H7 (cell line): ENCODE results near the gene TSC1. TPM values are rescaled to one million over a fixed set of nuclear protein-coding genes. Genes with fewer than 3 reads are reported as not detected.

ENCODE experiments used
- DNase-seq: peaks from one replicate; pipeline ENCODE4 v3.0.0; 2012
- H3K27me3 ChIP-seq: 2 replicates; pipeline ENCODE4 v1.6.0; 2011; ENCODE audit warnings: mild to moderate bottlenecking, low read length; ENCODE audit not compliant: control insufficient read depth, insufficient read depth
- H3K36me3 ChIP-seq: replicated peaks from 2 replicates; pipeline ENCODE4 v1.5.1; 2011; ENCODE audit warnings: low read length; ENCODE audit not compliant: control insufficient read depth, insufficient read depth
- H3K4me3 ChIP-seq: 2 replicates; pipeline ENCODE4 v1.5.1; 2011; ENCODE audit warnings: low read depth, mild to moderate bottlenecking, control low read depth, low read length, moderate library complexity; ENCODE audit not compliant: insufficient read depth
- total RNA-seq: library from RNA; depleted of rRNA; stranded (reverse); fragments of >200 nt; shearing (Covaris generic); gene quantifications from 2 replicates; pipeline ENCODE4 v1.2.3, GENCODE V29; 2014

TSC1 gene
- total RNA-seq, 1 experiment from 2014 or later: 39.0 TPM

DNA sequence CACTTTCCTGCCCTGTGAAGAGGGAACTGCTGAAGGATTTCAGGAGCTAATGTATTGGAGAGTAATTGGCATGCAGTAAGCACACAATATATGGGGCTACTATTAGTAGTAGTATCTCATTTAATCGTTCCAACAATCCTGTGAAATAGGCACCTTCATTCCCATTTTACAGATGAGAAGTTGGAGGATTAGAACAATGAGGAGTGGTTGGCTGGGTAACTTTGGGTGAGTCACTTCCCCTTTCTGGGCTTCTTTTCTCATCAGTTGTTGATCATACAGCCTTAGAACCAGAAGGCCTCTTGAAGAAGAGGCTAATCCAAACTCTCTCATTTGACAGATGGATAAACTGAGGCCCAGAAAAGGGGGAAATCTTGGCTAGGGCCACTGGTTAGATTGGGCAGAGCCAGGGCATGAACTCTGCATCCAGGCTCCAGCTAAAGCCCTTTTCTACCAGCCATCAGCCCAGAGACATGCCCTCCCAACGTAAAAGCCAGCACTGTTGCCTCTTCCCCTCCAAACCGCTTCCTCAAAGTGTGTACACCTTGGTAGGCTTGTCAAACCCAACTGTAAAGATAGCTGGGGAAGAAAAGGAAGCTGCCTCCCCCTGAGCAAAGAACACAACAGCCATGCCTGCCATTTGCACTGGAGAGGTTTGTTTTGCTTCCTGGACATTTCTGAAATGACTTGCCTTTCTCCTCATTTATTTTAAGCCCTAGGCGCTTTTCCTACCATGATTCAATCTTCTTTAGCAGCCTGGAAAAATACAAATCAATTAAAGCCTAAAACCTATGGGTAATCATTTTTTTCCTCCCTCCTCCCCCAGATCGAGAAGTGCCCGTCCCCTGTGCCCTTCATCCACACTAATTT lies 64.7 kb downstream of the TSC1 start:
- Histone ChIP-seq H3K27me3 (peaks cover 26% of the 10 kb centered on the region), H3K4me3 (no peak overlapping the region), H3K36me3 (no peaks in the 10 kb centered on the region)
- DNase-seq: no peak

DNA sequence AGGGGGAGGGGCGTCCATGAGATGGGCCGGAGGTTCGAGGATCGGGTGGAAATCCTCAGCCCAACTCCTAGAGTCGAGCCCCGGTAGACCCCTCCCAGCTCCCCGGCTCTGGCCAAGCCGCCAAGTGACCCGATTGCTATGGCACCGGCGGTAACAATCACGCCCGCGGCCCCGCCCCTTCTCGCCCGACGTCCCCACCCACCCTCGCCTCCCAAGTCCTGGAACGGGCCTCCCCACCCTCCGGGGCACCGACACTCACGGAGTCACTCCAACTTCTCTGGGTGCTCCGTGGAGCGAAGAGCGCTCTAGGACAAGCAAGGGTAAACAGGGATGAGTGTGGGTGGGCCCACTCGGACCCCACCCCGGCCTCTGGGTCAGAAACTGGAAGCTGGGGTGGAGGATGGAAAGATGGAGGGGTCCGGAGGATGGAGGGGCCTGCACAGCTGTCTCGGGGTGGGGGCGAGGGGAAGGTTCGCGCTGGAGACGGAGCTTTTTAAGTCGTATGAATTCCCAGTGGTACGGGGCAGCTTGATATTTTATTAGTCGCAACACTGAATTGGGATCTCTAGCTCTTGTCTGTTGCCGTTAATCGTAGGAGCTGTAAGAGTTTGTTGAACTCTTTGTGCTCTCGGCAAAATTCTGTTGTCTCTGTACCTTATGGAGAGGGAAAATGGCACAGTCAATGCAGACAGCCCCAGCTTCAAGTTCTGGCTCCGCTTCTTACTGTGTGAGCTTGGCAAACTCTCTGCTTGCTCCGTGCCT lies 65.5 kb downstream of the TSC1 start, which contains the start of gene SPACA9:
Gene SPACA9, plus strand, starts transcription at position 204 of the 762 bp plus-strand sequence. CDS start 5,050 bp downstream, outside the sequence.
- peak within 1 kb of the TSS; percentile 86 for H3K4me3 ChIP-seq
- no peaks in the 10 kb centered on the region for H3K36me3 ChIP-seq
- peaks cover 26% of the 10 kb centered on the region for H3K27me3 ChIP-seq
- peak; percentile 93 for DNase-seq

DNA sequence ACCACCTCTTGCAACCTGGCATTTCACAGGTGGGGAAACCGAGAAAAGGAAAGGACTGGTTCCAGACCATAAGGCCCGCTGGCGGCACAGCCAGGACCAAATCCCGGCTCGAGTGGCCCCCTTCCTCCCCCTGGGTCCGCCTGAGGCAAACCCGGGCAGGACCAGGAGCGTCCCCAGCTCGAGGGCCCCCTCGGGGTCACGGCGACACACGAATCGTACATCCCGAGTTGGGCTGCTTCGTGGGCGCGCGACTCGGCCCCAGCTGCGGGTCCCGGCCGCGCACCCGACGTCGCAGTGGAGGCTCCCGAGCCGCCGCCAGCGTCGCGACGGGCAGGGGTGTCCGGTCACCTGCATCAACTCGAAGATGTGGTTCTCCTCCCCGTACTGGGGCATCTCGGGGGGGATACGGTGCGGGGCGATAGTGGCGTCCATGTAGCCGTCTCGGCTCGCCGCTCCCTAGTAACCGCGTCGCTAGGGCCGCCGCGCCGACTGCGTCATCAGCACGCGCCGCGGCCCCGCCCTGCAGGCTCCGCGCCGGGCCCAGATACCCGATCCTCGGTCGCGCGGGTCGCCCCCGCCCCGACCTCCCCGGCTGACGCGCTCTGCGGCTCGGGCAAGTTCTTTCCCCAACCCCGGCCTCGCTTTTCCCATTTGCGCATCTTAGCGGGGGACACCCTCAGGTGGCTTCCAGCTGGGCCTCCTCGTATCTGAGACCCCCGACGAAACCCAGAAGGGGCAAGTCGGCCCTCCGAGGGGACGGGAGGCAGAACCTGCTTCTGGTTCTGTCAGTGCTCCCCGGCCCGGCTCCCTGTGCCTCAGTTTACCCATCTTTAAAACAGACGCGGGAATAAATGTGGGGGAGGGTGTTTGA lies 66.4 kb downstream of the TSC1 start, which contains the start of gene AK8:
Gene AK8, minus strand, starts transcription at position 461 of the 871 bp plus-strand sequence. Its CDS starts 29 bp downstream, at position 432.
- H3K36me3 ChIP-seq: no peaks in the 10 kb centered on the region
- peaks cover 26% of the 10 kb centered on the region for H3K27me3 ChIP-seq
- peak; percentile 98 for DNase-seq
- H3K4me3 ChIP-seq: peak within 1 kb of the TSS; percentile 86

DNA sequence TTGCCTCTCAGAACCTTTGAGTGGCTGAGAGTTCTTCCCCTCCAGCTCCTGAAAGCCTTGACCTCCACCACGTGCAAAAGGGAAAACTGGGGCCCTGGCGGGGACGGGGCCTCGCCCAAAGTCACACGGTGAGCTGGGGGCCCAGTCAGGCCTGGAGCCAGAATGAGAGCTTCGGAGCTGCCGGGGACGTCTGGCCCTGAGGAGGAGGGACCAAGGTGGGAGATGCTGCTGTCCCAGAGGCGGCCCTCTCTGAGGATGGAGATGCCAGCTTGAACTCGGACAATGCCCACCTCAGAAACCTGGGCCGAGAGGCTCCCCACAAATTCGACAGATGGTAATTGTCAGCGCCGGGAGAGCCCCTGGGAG lies 67.0 kb downstream of the TSC1 start:
- no peaks in the 10 kb centered on the region for H3K36me3 ChIP-seq
- peak; percentile 74 for DNase-seq
- H3K27me3 ChIP-seq: peaks cover 26% of the 10 kb centered on the region

DNA sequence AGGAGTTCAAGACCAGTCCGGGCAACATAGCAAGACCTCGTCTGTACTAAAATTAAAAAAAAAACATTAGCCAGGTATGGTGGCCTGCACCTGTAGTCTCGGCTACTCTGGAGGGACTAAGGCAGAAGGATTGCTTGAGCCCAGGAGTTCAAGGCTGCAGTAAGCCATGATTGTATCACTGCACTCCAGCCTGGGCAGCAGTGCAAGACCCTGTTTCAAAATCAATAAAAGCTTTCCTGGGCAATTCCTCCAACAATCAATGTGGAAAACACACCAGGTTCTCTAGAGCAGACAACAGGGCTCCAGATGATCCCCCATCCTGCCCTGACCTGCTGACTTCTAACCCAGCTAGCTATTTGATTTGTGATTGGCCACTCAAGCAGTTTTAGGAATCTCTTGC lies 67.6 kb downstream of the TSC1 start:
- H3K4me3 ChIP-seq: no peak overlapping the region
- H3K36me3 ChIP-seq: no peaks in the 10 kb centered on the region
- H3K27me3 ChIP-seq: peaks cover 26% of the 10 kb centered on the region
- DNase-seq: no peak

More for the DNA sequence above, 67.0 kb downstream of the TSC1 start:
- H3K4me3 ChIP-seq: peak overlapping the region; percentile 86

DNA sequence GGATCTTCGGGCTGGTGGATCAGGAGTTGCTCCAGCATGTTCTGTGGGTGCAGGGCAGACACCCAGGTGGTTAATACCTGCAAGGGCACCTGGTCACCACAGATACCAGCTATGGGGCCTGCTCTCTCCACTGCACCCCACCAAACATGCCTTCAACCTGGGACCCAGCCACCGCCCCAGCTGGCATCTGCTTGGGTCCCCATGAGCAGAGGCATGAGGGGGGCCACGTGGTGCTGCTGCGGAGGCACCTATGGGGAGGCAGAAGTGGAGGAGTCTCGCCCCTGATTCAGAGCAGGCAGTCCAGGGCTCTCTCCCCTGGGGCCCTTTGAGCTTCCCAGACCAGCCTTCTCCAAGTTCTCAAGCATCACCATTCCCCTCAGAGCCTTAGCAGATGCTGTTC lies 69.3 kb downstream of the TSC1 start:
- Histone ChIP-seq H3K27me3 (peaks cover 26% of the 10 kb centered on the region), H3K36me3 (no peaks in the 10 kb centered on the region), H3K4me3 (no peak overlapping the region)
- DNase-seq: no peak

DNA sequence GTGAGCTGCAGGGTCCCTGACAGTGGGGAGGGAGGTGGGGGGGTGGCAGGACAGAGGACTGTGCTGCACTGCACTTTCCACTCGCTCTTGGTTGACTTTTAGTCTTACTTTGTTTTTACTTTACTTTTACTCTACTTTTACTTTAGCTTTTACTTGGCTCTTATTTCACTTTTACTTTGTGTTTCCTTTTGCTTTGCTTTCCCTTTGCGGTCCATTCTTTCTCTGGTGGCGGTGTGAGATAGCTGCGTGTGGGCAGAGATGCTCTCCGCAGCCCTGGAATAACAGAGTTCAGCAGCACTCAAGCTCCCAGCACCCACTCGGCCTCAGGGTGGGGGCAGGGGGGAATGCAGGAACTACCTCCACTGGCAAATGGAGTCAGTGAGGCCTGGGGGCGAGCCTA lies 71.0 kb downstream of the TSC1 start:
- Histone ChIP-seq H3K4me3 (no peak overlapping the region), H3K27me3 (peaks cover 19% of the 10 kb centered on the region), H3K36me3 (no peaks in the 10 kb centered on the region)
- DNase-seq: no peak

DNA sequence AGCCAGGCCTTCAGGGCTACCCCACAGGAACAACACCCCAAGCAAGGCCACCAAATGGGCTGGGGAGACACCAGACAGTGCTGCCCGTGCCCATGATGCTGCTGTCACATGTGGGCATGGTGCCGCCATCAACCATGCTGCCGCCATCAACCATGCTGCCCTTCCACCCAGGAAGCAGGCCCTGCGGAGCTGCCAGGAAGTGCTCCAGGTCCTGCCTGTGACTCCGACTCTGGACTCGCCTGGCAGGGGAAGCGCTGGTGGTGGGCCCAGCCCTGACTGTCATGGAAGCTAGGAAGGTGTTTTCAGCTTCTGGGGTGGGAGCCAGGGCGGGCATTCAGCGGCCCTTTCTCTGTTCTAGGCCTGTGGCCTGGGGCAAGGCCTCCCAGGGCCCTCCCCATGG lies 75.2 kb downstream of the TSC1 start:
- no peaks in the 10 kb centered on the region for H3K36me3 ChIP-seq
- DNase-seq: no peak
- no peaks in the 10 kb centered on the region for H3K27me3 ChIP-seq
- no peak overlapping the region for H3K4me3 ChIP-seq

DNA sequence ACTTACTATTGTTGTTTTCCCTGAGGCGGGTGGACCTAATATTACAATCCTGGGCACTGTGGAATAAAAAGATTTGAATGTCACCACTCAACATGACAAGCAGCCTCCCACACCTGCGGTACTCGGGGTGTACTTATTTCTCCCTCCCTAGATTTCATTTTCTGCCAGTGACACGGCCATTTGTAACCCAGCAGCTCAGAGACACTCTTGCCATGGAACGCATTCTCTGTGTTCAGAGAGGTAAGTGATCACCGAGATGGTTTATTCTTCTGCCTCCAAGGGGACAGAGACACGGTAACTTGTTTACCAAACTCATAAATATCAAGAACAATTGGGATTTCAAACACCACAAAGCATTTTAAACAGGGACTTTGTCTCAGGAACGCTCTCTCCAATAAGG lies 77.5 kb downstream of the TSC1 start:
- Histone ChIP-seq H3K36me3 (no peaks in the 10 kb centered on the region), H3K4me3 (no peak overlapping the region), H3K27me3 (no peaks in the 10 kb centered on the region)
- no peak for DNase-seq

DNA sequence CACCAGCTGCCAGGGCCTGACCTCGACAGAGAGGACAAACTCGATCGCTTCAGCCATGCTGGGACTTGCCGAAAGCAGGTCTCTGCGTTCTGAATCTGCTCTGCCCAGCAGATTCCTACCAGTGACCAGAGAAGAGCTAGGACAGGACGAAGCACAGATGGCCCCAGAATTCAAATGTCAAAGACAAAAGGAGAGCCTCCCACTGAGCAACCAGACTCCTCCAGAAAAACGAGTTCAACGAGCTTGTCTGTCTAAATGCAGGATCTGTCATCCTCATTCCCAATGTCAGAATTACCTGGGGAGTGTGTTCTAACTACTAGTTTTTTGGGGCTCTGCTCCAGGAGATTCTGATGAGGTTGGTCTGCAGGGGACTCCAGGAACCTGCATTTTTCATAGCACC lies 79.7 kb downstream of the TSC1 start:
- peak; percentile 51 for DNase-seq
- Histone ChIP-seq H3K36me3 (no peaks in the 10 kb centered on the region), H3K27me3 (no peaks in the 10 kb centered on the region), H3K4me3 (no peak overlapping the region)

DNA sequence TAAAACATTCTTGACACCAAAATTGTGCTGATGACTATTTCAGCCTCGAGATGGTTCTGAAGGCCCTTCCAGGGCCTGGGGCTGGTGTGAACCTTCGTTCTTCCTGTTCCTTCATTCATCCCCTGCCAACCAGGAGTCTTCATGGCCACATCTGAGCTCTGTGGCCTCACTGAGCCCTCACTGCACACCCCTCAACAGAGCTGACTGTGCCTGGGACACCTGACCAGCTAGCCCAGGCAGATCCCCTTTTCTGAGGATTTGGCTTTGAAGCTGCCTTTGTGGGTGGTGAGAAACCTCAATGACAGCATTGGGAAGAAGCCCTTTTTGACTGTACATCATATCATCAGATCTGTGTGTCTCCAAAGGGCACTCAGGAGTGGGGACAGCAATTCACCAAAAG lies 80.1 kb downstream of the TSC1 start:
- H3K27me3 ChIP-seq: no peaks in the 10 kb centered on the region
- no peak overlapping the region for H3K4me3 ChIP-seq
- H3K36me3 ChIP-seq: no peaks in the 10 kb centered on the region
- no peak for DNase-seq

DNA sequence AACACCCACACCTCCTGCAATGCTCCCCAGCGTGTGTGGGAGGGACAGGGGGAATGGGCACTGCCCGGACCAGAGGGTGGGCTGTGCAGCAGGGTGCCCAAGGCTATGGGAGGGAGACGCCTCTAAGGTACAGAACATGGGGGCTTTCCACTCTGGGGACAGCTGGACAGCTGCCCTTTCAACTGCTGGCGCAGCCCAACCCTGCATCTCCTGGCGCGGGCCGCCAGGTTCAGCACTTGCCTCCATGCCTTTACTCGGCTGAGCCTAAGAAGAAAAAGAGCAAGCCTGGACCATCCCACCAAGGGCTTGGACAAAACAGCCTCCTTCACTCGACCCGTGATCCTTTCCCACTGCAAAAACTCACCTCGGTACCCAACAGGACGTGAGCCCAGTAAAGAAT lies 81.3 kb downstream of the TSC1 start:
- Histone ChIP-seq H3K36me3 (no peaks in the 10 kb centered on the region), H3K27me3 (no peaks in the 10 kb centered on the region), H3K4me3 (no peak overlapping the region)
- no peak for DNase-seq

DNA sequence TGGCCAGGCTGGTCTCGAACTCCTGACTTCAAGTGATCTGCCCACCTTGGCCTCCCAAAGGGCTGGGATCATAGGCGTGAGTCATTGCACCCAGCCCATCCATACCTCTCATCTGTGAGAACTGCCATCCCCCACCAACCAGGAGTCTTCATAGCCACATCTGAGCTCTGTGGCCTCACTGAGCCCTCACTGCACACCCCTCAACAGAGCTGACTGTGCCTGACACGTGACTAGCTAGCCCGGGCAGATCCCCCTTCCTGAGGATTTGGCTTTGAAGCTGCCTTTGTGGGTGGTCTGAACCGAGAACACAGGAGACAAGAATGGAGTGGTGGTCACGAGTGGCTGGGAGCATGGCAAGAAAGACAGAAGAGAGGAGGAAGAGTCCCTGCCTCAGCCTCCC lies 81.9 kb downstream of the TSC1 start:
- no peak overlapping the region for H3K4me3 ChIP-seq
- H3K36me3 ChIP-seq: no peaks in the 10 kb centered on the region
- no peaks in the 10 kb centered on the region for H3K27me3 ChIP-seq
- no peak for DNase-seq

DNA sequence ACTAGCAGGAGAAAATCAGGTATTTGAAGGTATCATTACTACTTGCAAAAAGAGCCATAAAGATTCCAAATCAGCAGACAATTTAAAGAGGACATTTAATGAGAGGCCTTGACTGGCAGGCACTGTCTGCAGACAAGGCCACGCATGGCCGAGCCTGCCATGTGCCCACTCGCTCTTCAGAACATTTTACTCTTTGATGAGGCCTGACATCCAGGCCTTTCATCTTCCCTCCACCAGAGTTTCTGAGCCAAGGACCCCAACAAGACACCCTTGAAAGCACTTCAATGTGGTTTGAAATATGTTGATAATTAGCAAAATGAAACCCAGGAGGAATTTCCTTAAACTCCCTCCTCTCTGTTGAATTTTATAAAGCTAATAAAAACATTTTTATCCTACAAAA lies 82.8 kb downstream of the TSC1 start:
- no peak overlapping the region for H3K4me3 ChIP-seq
- no peaks in the 10 kb centered on the region for H3K36me3 ChIP-seq
- H3K27me3 ChIP-seq: no peaks in the 10 kb centered on the region
- DNase-seq: no peak
